GM12892 (cell line): ENCODE results near the gene TRABD2B.

ENCODE experiments used
- DNase-seq: peaks from one replicate; pipeline ENCODE4 v3.0.0; 2011; ENCODE audit not compliant: insufficient read length
- FAIRE-seq: peaks from 2 replicates; lab custom pipeline; 2011; peaks lifted over from hg19 to GRCh38; lab: Jason Lieb, UNC
- POLR2A ChIP-seq: IDR thresholded peaks from 2 replicates; pipeline ENCODE4 v1.6.1; 2011; ENCODE audit warnings: low read depth, low read length, control low read depth
- POLR2AphosphoS5 ChIP-seq: IDR thresholded peaks from 2 replicates; pipeline ENCODE4 v1.6.1; 2011; ENCODE audit warnings: low read depth, low read length, control low read depth
- TAF1 ChIP-seq: IDR thresholded peaks from 2 replicates; pipeline ENCODE4 v1.6.1; 2011; ENCODE audit warnings: low read depth, mild to moderate bottlenecking, control low read depth, low read length, borderline replicate concordance

Gene TRABD2B

DNA sequence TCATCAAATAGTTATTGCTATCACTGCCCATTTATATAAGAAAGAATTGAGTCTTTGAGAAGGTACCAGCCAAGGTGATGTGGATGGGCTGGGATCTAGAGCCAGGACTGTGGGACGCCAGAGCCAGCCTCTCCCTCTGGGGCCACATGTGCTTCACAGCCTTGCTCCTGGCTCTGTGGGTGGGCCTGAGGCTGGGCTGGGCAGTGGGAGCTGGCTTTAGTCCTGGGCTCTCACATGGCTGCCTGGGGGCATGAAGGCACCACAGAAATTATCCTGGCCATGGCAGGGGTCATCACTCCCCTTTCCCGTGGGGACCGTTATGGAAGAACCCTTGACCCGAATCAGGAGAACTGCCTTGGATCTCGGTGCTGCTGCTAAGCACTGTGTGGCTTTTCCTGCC, 203.1 kb downstream of the TRABD2B start:
- DNase-seq (no peak), FAIRE-seq (no peak)
- TF ChIP-seq POLR2AphosphoS5 (no peak), POLR2A (no peak), TAF1 (no peak)

DNA sequence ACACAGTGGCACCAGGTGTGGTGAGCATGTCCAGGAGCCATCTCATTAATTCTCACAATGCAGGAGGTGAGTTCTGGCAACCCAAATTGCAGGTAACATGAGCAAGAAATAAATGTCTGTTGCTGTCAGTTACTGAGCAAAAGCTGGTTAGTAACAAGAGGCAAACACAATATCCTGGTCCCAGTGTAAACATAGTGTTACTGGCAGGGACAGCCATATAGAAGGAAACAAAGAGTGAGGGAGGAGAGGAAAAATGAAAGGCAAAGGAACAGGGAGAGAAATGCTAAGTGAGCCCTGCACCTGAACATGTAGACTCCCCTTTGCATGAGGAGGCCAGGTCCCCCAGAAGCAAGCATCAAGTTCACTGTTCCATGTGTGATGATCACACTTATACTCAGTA, 203.6 kb downstream of the TRABD2B start:
- no peak for FAIRE-seq
- DNase-seq, result no peak
- TF ChIP-seq POLR2A, result no peak
- no peak for TF ChIP-seq TAF1
- no peak for TF ChIP-seq POLR2AphosphoS5

DNA sequence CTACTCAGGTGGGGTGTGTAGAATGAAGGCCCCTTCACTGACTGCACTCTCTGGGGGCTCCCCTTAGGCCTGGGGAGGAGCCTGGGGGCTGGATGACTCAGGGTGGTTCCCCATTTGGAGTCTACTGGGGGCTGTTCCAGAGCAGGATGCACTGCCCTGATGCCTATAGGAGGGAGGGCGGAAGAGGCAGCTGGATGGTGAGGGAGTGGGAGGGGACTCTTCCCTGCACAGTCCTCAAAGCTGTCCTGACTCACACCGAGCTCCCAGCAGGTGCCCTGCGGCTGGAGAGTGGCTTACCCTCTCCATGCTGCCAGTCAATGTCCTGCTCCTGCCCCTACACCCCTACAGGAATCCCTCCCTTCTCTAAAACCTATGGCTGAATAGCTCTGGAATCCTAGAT, 204.4 kb downstream of the TRABD2B start:
- no peak for FAIRE-seq
- DNase-seq, result no peak

DNA sequence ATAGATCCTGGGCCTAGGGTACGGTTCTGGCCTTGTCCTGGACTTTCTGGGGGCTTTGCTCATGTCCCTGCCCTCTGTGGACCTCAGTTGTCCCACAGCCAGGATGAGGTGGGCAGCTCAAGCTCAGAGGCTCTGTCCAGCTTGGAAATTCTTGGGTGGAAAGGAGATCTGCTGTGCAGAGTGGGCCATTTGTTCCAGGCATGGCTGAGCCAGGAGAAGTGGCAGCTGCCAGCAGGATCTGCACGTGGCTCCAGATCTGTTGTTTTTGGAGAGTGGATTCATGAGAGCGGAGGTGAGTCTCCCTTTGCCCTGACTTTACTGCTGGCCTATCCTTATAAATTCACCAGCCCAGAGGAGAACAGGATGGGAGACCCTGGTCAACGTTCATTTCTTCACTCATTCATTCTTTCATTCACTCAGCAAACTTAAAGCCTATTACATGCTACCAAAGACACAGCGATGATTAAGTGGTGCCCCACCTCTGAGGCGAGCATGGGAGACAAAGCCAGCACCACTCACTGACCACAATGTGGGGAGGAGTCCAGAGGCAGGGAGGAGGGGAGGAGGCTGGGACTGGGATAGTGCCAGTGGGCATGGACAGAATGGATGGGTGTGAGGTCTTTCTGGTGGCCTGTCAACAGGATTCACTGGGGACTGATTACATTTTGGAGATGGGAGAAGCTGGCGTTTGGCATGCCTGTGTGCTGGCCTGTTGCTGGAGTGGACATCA, 205.1 kb downstream of the TRABD2B start:
- TF ChIP-seq POLR2AphosphoS5 (no peak), TAF1 (no peak), POLR2A (no peak)
- DNase-seq (no peak), FAIRE-seq (no peak)

More for the DNA sequence above, 204.4 kb downstream of the TRABD2B start:
- no peak for TF ChIP-seq POLR2A
- TF ChIP-seq TAF1, result no peak
- no peak for TF ChIP-seq POLR2AphosphoS5

DNA sequence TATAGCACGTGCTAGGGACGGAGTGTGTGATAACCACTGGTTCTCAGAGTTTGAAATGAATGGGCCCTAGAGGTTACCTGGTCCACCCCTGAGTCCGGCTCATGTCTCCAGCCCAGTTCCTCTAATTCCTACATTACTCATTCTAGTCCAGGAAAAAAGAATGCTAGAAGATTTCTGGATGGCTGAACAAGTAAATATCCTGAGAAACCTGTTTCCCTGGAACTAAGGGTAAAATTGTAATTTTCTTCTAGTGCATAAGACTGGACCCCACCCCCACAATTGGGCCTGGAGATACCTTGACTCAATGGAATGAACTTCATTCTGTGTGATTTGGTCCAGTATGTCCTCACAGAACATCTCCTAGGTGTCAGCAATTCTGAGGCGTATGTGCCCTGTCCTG, 208.4 kb downstream of the TRABD2B start:
- no peak for DNase-seq
- TF ChIP-seq POLR2AphosphoS5, result no peak
- TF ChIP-seq TAF1, result no peak
- no peak for TF ChIP-seq POLR2A
- no peak for FAIRE-seq

DNA sequence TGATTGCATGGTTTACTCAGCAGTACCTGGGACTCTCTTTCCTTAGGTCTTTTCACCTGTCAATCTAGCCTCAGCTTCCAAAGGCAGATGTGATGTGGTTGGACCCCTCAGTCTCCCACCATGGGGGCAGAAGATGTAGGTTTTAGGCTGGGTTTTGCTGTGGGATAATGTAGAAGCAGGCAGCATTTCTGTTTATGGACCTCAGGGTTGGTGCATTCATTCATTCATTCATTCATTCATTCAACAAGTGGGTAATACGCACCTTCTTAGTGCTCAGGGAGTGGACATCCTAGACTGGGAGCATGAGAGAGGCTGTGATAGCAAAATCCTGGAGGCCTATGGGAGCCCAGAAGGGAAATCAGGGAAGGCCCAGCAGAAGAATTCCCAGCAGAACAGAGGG, 209.6 kb downstream of the TRABD2B start:
- no peak for TF ChIP-seq POLR2AphosphoS5
- no peak for TF ChIP-seq TAF1
- no peak for TF ChIP-seq POLR2A
- FAIRE-seq (no peak), DNase-seq (no peak)

DNA sequence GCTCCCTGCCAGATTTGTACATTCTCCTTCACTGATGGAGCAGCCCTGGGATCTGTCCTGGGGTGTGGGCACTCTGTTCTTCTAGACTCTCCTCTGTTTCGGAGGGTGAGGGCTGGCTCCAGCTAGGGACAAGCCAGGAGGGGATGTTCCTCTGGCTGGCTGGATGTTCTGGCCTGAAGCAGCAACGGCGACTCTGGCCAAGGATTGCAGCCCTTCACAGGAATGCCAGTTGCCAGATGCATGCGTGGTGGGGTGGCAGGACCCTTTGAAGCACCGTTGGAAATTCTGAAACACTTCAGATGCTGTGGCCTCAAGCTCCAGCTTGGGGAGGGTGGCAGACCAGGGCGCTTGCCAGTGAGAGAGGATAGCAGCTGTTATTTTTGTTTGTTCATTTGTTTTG, 210.9 kb downstream of the TRABD2B start:
- FAIRE-seq (no peak), DNase-seq (no peak)
- TF ChIP-seq POLR2AphosphoS5, result no peak
- no peak for TF ChIP-seq TAF1
- TF ChIP-seq POLR2A, result no peak

DNA sequence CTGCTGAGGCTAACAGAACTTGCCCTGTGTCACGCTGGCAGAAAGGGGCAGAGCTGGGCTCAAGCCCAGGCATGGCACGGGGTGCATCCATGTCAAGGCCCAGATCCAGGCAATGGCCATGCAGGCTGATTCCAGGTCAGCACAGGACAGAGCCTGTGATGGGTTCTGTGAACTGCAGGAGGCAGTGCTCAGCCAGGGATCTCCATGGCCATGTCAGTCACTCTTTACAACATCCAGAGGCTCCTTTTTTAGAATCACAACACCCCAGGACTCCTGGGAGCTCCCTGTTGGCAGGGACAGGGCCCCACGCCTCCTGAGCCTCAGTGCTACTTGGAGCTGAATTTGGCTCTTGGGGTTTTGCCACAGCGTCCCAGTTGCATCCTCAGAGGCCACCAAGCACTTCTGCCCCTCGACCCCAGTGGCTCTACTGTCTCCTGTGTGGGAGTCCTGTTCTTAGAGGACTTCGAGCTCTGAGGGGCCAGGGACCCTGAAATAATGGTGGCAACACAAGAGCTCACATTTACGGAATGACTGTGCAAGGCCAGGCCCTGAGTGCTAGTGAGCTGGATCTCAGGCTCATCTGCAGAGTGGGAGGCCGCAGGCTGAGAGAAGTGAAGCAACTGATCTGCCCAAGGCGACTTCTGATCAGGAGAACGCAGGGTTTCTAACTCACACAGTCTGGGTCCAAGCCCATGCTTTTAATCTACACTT, 211.5 kb downstream of the TRABD2B start:
- FAIRE-seq (no peak), DNase-seq (no peak)
- TF ChIP-seq POLR2AphosphoS5 (no peak), POLR2A (no peak), TAF1 (no peak)

DNA sequence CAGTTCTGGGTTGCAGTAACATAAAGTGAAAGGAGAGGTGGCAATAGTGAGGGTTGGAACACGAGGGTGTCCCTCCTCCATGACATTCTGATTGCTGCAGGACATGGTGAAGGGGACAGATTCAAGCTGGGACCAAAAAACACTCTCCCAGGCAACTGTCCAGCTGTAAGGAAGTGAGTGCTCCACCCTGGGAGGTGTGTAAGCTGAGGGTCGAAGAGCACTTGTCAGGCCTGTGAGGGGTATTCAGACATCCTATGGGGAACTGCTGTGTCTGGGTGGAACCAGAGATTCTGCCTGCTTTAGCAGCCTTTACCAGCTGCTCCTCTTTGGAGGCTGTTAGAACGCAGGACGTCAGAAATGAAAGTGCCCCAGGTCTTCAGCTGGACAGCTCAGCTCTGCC, 212.1 kb downstream of the TRABD2B start:
- no peak for TF ChIP-seq TAF1
- TF ChIP-seq POLR2AphosphoS5, result no peak
- TF ChIP-seq POLR2A, result no peak

DNA sequence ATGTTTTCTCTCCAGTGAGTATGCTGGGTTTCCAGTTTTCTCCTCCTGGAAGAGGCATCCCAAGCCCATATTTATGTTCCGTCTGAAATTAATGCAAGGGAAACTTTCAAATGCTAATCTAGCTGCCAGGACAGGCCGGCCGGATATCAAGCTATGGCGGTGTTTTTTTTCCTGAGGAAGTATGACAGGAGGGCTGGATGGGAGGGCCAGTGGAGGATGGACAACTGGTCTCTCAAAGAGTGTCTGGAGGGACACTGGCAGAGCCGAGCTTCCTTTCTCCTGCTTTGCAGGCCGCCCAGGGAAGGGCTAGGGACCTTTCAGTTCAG, 212.7 kb downstream of the TRABD2B start:
- TF ChIP-seq TAF1 (no peak), POLR2A (no peak), POLR2AphosphoS5 (no peak)
- no peak for FAIRE-seq

More for the DNA sequence above, 212.1 kb downstream of the TRABD2B start:
- no peak for DNase-seq
- no peak for FAIRE-seq

DNA sequence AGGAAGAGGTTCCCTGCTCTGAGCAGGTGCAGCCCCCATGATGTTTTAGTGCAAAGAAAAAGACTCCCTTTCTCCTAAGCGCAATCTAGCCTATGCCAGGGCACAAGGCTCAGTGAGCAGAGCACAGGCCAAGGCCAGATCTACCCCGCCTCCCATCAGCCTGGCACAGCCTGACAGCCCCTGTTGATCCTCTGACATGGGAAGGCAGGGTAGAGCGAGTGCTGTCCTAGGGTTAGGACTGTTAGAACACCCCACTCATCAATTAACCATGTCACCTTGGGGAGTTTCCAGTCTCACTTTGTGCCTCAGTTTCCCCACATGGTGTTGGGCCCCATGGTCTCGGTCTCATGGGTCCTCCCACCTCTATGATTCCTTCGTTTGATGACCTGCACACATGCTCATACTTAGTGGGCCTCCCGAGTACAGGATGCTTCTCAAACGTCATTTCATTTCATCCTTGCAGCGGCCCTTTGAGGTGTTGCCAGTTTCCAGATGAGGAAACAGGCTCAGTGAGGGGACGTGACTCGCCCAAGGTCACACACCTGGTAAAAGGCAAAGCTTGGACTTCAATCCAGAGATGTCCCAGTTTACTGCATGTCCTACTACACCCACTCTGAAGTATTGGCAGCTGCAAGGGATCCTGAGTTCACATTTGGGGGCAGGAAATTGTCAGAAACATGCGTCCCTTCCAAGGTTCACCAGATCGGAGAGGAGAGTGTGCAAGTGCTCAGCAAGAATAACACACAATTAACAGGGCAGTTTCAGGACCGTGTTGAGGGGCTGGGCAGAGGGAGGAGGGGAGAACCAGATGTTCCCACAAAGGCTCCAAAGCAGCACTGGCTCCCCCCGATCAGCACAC, 213.3 kb downstream of the TRABD2B start:
- FAIRE-seq (no peak), DNase-seq (no peak)
- TF ChIP-seq POLR2AphosphoS5 (no peak), TAF1 (no peak), POLR2A (no peak)

More for the DNA sequence above, 212.7 kb downstream of the TRABD2B start:
- DNase-seq, result no peak
